Measurements from ENCODE around the gene ULK4.

The ULK4 gene

GRCh38 chr3:41629072-41629471 lies 332.8 kb downstream of the ULK4 start:
- DNase-seq = no peak

GRCh38 chr3:41627477-41628087 lies 334.3 kb downstream of the ULK4 start:
- DNase-seq = no peak

GRCh38 chr3:41612853-41613252 lies 349.1 kb downstream of the ULK4 start:
- no peak for DNase-seq

- no peak for DNase-seq
Observed at GRCh38 chr3:41611008-41611407, 350.9 kb downstream of the ULK4 start.

- DNase-seq = no peak
Observed at GRCh38 chr3:41608347-41608746, 353.6 kb downstream of the ULK4 start.

- DNase-seq = no peak
Observed at GRCh38 chr3:41603807-41604206, 358.1 kb downstream of the ULK4 start.

GRCh38 chr3:41602121-41602520 lies 359.8 kb downstream of the ULK4 start:
- no peak for DNase-seq

GRCh38 chr3:41601404-41601987 lies 360.4 kb downstream of the ULK4 start:
- DNase-seq = no peak

GRCh38 chr3:41600616-41601015 lies 361.3 kb downstream of the ULK4 start:
- no peak for DNase-seq

- DNase-seq = no peak
Observed at GRCh38 chr3:41599127-41599484, 362.8 kb downstream of the ULK4 start.

- no peak for DNase-seq
Observed at GRCh38 chr3:41598402-41599126, 363.3 kb downstream of the ULK4 start.

GRCh38 chr3:41593774-41594173 lies 368.1 kb downstream of the ULK4 start:
- no peak for DNase-seq

- no peak for DNase-seq
Observed at GRCh38 chr3:41592753-41593510, 369.0 kb downstream of the ULK4 start.

GRCh38 chr3:41583014-41583413 lies 378.9 kb downstream of the ULK4 start:
- no peak for DNase-seq

GRCh38 chr3:41581700-41582099 lies 380.2 kb downstream of the ULK4 start:
- no peak for DNase-seq

- DNase-seq = no peak
Observed at GRCh38 chr3:41580274-41580959, 381.5 kb downstream of the ULK4 start.

- no peak for DNase-seq
Observed at GRCh38 chr3:41579861-41580260, 382.0 kb downstream of the ULK4 start.

- no peak for DNase-seq
Observed at GRCh38 chr3:41578798-41579197, 383.1 kb downstream of the ULK4 start.

- no peak for DNase-seq
Observed at GRCh38 chr3:41575724-41576123, 386.2 kb downstream of the ULK4 start.

- no peak for DNase-seq
Observed at GRCh38 chr3:41574900-41575299, 387.0 kb downstream of the ULK4 start.

GRCh38 chr3:41573591-41573990 lies 388.3 kb downstream of the ULK4 start:
- no peak for DNase-seq

GRCh38 chr3:41572092-41572491 lies 389.8 kb downstream of the ULK4 start:
- DNase-seq = no peak

- DNase-seq = no peak
Observed at GRCh38 chr3:41569632-41570305, 392.1 kb downstream of the ULK4 start.
